ENCODE data around the gene SEPTIN12.

- TF ChIP-seq POLR2A (IDR thresholded peaks at IDR 0.05; ENCODE audit: low read depth, low read length) (no peak), CTCF (conservative IDR thresholded peaks at IDR 0.05; ENCODE audit: low read depth, low read length) (no peak), CEBPB (IDR thresholded peaks at IDR 0.05; ENCODE audit: low read depth, low read length) (no peak), ELK1 (IDR thresholded peaks at IDR 0.05; ENCODE audit: borderline replicate concordance, low read depth, low read length) (no peak), CHD1 (IDR thresholded peaks at IDR 0.05; ENCODE audit: low read depth, low read length) (no peak)
Measured at GRCh38 chr16:4769306-4769638, 18.9 kb downstream of the SEPTIN12 start.

Data from IMR-90 (cell line).